K562 (cell line): ENCODE results near the gene CDCA3. TPM values are rescaled to one million over a fixed set of nuclear protein-coding genes. Genes with fewer than 3 reads are reported as not detected.

Source experiments
- ATAC-seq: fragments of 200-7000 bp; cut with Tn5 transposase; 3 replicates; pipeline ENCODE4 v1.9.1; 2020; ENCODE audit warnings: moderate library complexity
- BruUV-seq: library from RNA; stranded (reverse); fragments of 400-500 nt; replicated peaks from 2 replicates; lab custom pipeline; 2021; lab: Mats Ljungman, UMichigan
- CTCF ChIA-PET: fragments of 300-600 bp; formaldehyde crosslinking; extraction: SDS; loops from one replicate; lab custom pipeline; 2021; ENCODE audit warnings: low intra/inter-chr PET ratio; lab: Yijun Ruan, JAX
- POLR2A ChIA-PET: fragments of 300-600, 350-650 bp; sonication (Branson Sonifier 250); formaldehyde crosslinking; extraction: SDS; loops from one replicate; lab custom pipeline; 2021; ENCODE audit warnings: antibody characterized with exemption, inconsistent platforms; lab: Yijun Ruan, JAX
- DNase-seq, 4 experiments: peaks; one replicate each; pipeline versions ENCODE4 v3.0.0 to v3.0.0-alpha.2; 2011 to 2018; ENCODE audit warnings: low spot score in 3 of 4, mixed read lengths in 3 of 4; ENCODE audit errors: extremely low read depth in 1 of 4
- FAIRE-seq: peaks from 2 replicates; lab custom pipeline; 2011; peaks lifted over from hg19 to GRCh38; lab: Jason Lieb, UNC
- H2AFZ ChIP-seq: 2 replicates; pipeline ENCODE4 v1.6.0; 2011; ENCODE audit warnings: low read depth, low read length, control low read depth, inconsistent platforms
- H3K27ac ChIP-seq: fragments of 200-600 bp; 3 replicates; pipeline ENCODE4 v1.8.0; 2011; ENCODE audit warnings: low read depth, mild to moderate bottlenecking, control low read depth, inconsistent platforms, low read length, moderate library complexity, mixed read lengths; ENCODE audit errors: extremely low read depth
- H3K27me3 ChIP-seq, 2 experiments: fragments of 300-600 bp in 1 of 2; 2 replicates in 1 of 2; 3 replicates in 1 of 2; pipeline versions ENCODE4 v1.6.0 to v1.8.0; 2011; ENCODE audit warnings: inconsistent platforms in 2 of 2, low read length in 2 of 2, mild to moderate bottlenecking in 1 of 2, mixed read lengths in 1 of 2, moderate library complexity in 1 of 2; ENCODE audit not compliant: control insufficient read depth in 2 of 2, insufficient read depth in 2 of 2
- H3K36me3 ChIP-seq: fragments of 300-600 bp; 3 replicates; pipeline ENCODE4 v1.8.0; 2011; ENCODE audit warnings: mild to moderate bottlenecking, low read length, inconsistent platforms; ENCODE audit not compliant: control insufficient read depth, insufficient read depth
- H3K4me1 ChIP-seq, 2 experiments: fragments of 200-600 bp in 1 of 2; replicated peaks in 1 of 2; 2 replicates in 1 of 2; 3 replicates in 1 of 2; pipeline versions ENCODE4 v1.5.1 to v1.8.0; 2011; ENCODE audit warnings: inconsistent platforms in 2 of 2, low read length in 2 of 2, mild to moderate bottlenecking in 1 of 2, mixed read lengths in 1 of 2, moderate library complexity in 1 of 2; ENCODE audit not compliant: control insufficient read depth in 2 of 2, insufficient read depth in 2 of 2
- H3K4me2 ChIP-seq: 2 replicates; pipeline ENCODE4 v1.6.1; 2011; ENCODE audit warnings: low read length, control low read depth, inconsistent platforms, mixed read lengths; ENCODE audit not compliant: insufficient read depth
- H3K4me3 ChIP-seq: fragments of 200-600 bp; sonication (generic), shearing (Covaris generic); 2 replicates; pipeline ENCODE4 v1.5.1; 2016; ENCODE audit warnings: control low read depth, inconsistent platforms
- H3K79me2 ChIP-seq: fragments of 200-600 bp; 3 replicates; pipeline ENCODE4 v1.8.0; 2011; ENCODE audit warnings: low read length, inconsistent platforms; ENCODE audit not compliant: control insufficient read depth, insufficient read depth
- H3K9ac ChIP-seq, 2 experiments: 2 replicates each; pipeline versions ENCODE4 v1.6.0 to v1.6.1; 2011; ENCODE audit warnings: low read depth in 2 of 2, low read length in 2 of 2, control low read depth in 1 of 2, inconsistent platforms in 1 of 2, mild to moderate bottlenecking in 1 of 2, mixed read lengths in 1 of 2; ENCODE audit not compliant: insufficient read depth in 1 of 2
- H3K9me1 ChIP-seq: one replicate; pipeline ENCODE4 v1.6.0; 2011; ENCODE audit warnings: inconsistent platforms, mild to moderate bottlenecking, low read length, moderate library complexity; ENCODE audit not compliant: control insufficient read depth, insufficient read depth
- H3K9me3 ChIP-seq: replicated peaks from 2 replicates; pipeline ENCODE4 v1.5.1; 2011; ENCODE audit warnings: low read depth, low read length, inconsistent platforms; ENCODE audit not compliant: control insufficient read depth, insufficient read depth
- H4K20me1 ChIP-seq: replicated peaks from 2 replicates; pipeline ENCODE4 v1.6.1; 2011; ENCODE audit warnings: low read length, inconsistent platforms, mixed read lengths; ENCODE audit not compliant: control insufficient read depth, insufficient read depth
- ARHGAP35 ChIP-seq: fragments of 450-650 bp; IDR thresholded peaks from 2 replicates; pipeline ENCODE4 v1.6.1; 2018; ENCODE audit not compliant: partially characterized antibody
- PHF20 ChIP-seq: fragments of 450-650 bp; IDR thresholded peaks from 2 replicates; pipeline ENCODE4 v1.6.1; 2018; ENCODE audit not compliant: partially characterized antibody
- RBM34 ChIP-seq: fragments of 200-400 bp; formaldehyde crosslinking; IDR thresholded peaks from 2 replicates; pipeline ENCODE4 v1.6.1; 2018; ENCODE audit warnings: low read length, borderline replicate concordance; ENCODE audit not compliant: insufficient read depth
- SAP30 ChIP-seq: fragments of 200-600 bp; sonication (generic); IDR thresholded peaks from 2 replicates; pipeline ENCODE4 v1.6.1; 2012; ENCODE audit warnings: borderline replicate concordance, low read depth, mild to moderate bottlenecking, moderate library complexity, low read length, control low read depth, inconsistent platforms; ENCODE audit not compliant: insufficient read depth, poor library complexity, severe bottlenecking
- WHSC1 ChIP-seq: IDR thresholded peaks from one replicate; pipeline ENCODE4 v1.6.1; 2012; ENCODE audit warnings: low read length, control low read depth, inconsistent platforms
- ZNF507 ChIP-seq: conservative IDR thresholded peaks from 2 replicates; pipeline ENCODE4 v1.6.1; 2017; ENCODE audit warnings: missing genetic modification characterization, missing compliant biosample characterization
- ZSCAN32 ChIP-seq: fragments of 450-650 bp; formaldehyde crosslinking; IDR thresholded peaks from 2 replicates; pipeline ENCODE4 v1.4.0; 2020; ENCODE audit warnings: mild to moderate bottlenecking, moderate library complexity
- WGBS: fragments of 100-300 bp; shearing (Covaris generic); methylation state at CpG from one replicate; pipeline ENCODE4 v1.1.6; 2016; ENCODE audit warnings: low coverage, mixed read lengths; ENCODE audit not compliant: insufficient coverage; ENCODE audit errors: missing lambda C conversion rate; 5-methylcytosine and 5-hydroxymethylcytosine counted together
- in situ Hi-C: fragments of 300-500 bp; cut with MboI; formaldehyde crosslinking; loops from 4 replicates; pipeline ENCODE4 v1.15.0; 2018; ENCODE audit warnings: inconsistent platforms, mixed read lengths
- intact Hi-C: fragments of 100-400 bp; cut with micrococcal nuclease; formaldehyde crosslinking; loops from 2 replicates; pipeline ENCODE4 v1.14.2; 2022
- polyA plus RNA-seq, 8 experiments: library from polyadenylated mRNA; depleted of rRNA in 4 of 8; stranded (reverse) in 5 of 8; unstranded in 3 of 8; fragments of >200 nt; fragmentation: Nextera tagmentation in 2 of 8; fragmentation: Illumina TruSeq in 1 of 8; extraction: Ambion mirVana in 2 of 8; extraction: Trizol in 1 of 8; gene quantifications; 2 replicates each; pipeline versions ENCODE4 v1.2.1 to v1.2.3, GENCODE V29; 2011 to 2014; ENCODE audit warnings: inconsistent platforms in 1 of 8, missing spikeins in 1 of 8
- total RNA-seq, 7 experiments: library from RNA; depleted of rRNA in 6 of 7; stranded (reverse); fragments of >200 nt in 6 of 7; fragmentation: Illumina TruSeq in 2 of 7; extraction: Trizol in 2 of 7; gene quantifications; 2 replicates each; pipeline versions ENCODE4 v1.2.1 to v1.2.3, GENCODE V29; 2011 to 2021; ENCODE audit warnings: low replicate concordance in 1 of 7

Gene CDCA3
- total and polyA plus RNA-seq, 9 of the 15 experiments (the other 6 are each of a cell fraction or from before 2014, with no cell fraction given) = 24.2 to 80.8 (median 55.1) TPM

DNA sequence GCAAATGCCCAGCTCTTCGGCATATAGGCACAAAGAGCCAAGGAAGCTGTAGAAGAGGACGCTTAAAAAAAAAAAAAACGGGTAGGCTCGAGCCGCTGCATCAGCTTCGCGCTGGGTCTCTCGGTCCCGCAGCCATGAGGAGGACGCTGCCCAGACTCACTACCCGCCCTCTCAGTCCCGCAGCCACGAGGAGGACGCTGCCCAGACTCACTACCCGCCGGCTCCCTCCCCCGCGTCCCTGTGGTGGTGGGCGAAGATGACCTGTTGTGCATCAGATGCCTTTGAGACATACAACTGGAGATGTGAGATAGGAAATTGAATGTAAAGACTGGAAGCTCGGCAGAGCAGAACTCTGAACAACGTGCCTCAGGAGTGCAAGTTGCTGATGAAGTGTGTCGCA lies 33.5 kb upstream of the CDCA3 start:
- H3K27ac ChIP-seq = no peak overlapping the region
- no peak for FAIRE-seq
- H4K20me1 ChIP-seq = no peaks in the 10 kb centered on the region
- no peak overlapping the region for H3K4me2 ChIP-seq
- ChIA-PET POLR2A (interaction anchor here (0.8 to 1.7 kb wide), 4 partner anchors 10 to 17 kb away, joined by 3 to 6 read pairs (median 4); partner anchors contain the start of genes SPSB2 and TPI1), CTCF (no interaction called here)
- DNase-seq = no peak
- no peaks in the 10 kb centered on the region for H3K9me1 ChIP-seq
- 54% methylated on average over 17 of the region's 22 CpGs for WGBS
- H3K9me3 ChIP-seq = no peaks in the 10 kb centered on the region
- no peak overlapping the region for H3K9ac ChIP-seq
- in situ Hi-C loops (no loop called here), intact Hi-C loops (no loop called here)
- TF ChIP-seq ZSCAN32 (CRISPR knock-in tag) (no peak), ARHGAP35 (no peak), WHSC1 (no peak), PHF20 (no peak), SAP30 (no peak), ZNF507 (tag) (no peak), RBM34 (no peak)
- H3K79me2 ChIP-seq = no peaks in the 10 kb centered on the region
- no peak overlapping the region for H2AFZ ChIP-seq
- H3K27me3 ChIP-seq = no peaks in the 10 kb centered on the region
- no peak overlapping the region for H3K4me3 ChIP-seq
- peaks cover 3 to 9% of the 10 kb centered on the region in 2 experiments; a peak in 2 of 5 replicates for H3K4me1 ChIP-seq
- ATAC-seq = no peak
- no TSS peak for BruUV-seq
- H3K36me3 ChIP-seq = peaks cover 14% of the 10 kb centered on the region; the same call in 1 of the 3 replicates
